Central memory CD4-positive, alpha-beta T cell (primary cell): ENCODE measurements around the gene PIGU.

Experiments used
- DNase-seq: peaks from one replicate; pipeline ENCODE4 v3.0.0; 2022

The PIGU gene

GRCh38 chr20:34549291-34549928, 127.5 kb downstream of the PIGU start:
- no peak for DNase-seq

DNA sequence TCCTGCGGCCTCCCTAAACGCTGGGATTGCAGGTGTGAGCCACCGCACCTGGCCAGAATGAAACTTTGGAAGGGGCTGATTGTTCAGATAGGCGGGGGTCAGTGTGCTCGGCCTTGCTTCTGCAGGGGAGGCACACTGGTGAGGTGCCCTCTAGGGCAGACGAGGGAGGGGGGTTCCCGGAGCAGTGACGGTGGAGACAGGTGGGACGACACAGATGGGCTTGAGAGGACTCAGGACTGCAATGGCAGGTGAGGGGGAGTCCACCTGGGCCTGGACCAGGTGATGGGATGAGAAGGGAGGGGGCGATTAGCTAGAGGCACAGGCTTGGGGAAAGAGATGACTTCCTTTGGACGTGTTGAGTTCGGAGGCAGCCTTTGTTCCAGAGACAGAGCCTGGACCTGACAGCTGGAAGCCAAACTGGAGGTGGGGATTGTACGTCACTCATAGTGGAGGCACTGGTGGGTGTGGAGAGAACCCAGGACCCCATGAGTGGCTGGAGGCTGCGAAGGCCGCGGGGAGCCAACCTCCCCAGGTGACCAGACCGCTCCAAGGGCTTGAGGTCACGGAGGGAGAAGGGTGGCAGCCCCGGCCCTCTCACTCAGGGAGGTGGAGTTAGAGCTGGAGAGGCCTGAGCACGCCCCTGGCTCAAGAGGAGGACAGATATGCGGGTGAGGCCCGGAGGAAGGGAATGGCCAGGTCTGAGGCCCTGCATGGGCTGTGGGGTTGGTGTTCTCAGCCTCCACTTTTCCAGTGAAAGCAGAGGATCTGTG, 128.9 kb downstream of the PIGU start:
- no peak for DNase-seq

- no peak for DNase-seq
Measured at GRCh38 chr20:34546751-34547181, 130.1 kb downstream of the PIGU start.

DNA sequence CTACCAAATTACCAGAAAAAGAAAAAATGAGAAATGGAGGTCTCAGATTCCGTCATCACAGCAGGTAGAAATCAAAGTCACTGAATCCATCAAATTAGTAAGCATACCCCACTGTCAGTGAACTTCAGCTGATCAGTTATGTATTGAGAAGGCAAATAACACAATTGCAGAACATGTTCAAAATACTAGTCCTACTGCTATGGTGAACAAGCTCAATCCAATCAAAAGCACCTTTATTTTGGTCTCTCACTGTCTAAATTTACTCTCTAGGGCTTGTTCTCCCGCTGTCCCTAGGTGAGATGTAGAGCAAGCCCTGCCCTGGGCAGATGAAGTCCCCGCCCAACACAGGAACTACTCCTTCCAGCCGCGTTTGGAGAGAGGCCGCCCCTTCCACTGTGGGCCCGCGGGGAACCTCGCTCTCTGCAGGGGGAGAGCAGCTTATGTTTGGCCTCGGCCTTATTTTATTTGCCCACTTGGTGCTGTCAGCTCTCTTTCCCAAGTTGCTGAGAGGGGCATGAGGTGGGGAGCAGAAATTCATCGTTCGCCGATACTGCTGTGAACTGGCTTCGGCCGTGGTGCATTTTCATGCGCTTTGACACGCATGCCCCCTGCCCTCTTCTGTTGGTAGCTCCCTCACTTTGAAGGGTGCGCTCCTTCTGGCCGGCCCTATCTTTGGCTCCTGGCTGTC, 132.6 kb downstream of the PIGU start:
- DNase-seq: no peak

DNA sequence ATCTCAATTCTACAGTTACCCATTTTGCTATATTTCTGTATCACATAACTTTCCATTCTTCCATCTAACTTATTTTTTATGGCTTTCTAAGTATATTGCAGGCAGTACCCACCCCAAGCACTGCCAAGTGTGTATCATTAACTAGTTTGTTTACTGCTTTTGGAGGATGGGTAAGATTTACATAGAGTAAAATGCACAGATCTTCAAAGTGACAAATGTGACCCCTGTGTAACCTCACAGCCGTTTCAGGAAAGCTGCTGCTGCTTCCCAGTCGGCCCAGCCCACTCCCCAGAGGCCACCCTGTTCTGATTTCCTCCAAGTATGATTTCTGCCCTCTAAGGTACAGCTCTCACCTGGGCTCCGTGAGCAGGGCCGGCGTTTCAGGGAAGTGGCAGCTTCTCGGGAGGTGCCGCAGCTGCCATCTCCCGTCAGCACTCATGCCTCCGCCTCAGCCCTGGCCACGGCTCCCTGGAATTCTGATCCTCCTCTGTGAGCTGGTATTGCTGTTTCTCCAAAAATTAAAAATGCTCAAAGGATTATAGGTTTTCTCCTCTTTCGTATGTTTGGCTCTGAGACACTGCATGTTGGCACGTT, 133.3 kb downstream of the PIGU start:
- no peak for DNase-seq

- no peak for DNase-seq
Measured at GRCh38 chr20:34542439-34542838, 134.5 kb downstream of the PIGU start.

GRCh38 chr20:34541917-34542316, 135.0 kb downstream of the PIGU start:
- no peak for DNase-seq

DNA sequence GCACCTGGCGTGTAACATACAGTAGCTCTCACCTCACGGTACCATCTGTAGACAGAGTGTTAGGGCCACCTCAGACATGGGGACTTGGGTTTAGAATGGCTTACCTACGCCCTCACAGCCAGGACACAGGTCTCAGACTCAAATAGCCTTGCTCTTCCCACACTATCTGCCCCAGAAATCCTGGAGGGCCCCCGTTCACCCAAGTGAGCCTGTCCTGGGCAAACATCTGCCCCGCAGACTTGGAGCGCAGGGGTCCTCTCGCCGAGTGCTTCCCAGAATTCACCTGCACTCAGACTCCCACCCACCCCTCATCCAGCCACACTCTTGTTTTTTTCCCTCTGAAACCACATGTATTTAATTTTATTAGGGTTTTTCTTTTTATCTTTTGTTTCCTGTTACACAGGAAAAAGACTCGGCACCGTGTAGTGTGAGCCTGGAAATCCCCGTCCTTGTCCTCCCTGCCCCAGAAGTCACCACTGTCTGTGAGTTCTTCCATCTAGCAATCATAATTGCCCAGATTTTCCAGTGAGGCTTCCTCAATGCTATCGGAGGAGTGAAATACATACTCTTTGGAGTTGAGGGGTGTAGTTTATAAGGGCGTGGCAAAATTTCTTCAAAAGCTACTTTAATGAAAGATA, 135.5 kb downstream of the PIGU start:
- DNase-seq: peak; percentile 51

GRCh38 chr20:34540596-34541263, 136.2 kb downstream of the PIGU start:
- no peak for DNase-seq

GRCh38 chr20:34539756-34540155, 137.1 kb downstream of the PIGU start:
- no peak for DNase-seq

DNA sequence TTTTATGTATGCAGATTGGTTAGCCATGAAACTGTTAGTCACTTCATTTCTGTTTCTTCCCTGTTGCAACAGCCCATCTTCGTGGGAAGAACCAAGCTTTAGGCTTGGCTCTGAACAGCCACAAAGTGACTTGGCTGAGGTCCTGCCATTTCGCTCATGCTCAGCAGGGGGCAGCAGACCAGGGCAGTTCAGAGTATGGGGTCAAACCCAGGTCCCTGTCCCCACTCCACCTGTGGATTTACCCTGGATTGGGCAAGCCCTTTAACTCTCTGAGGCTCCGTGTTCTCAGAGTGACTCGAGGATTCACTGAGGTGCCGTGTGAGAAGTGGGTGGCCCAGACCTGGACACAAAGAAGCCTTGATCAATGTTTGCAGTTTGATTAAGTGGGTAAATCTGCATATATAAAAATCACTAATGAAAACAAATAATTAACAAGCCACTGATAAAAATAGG, 138.2 kb downstream of the PIGU start:
- DNase-seq: peak; percentile 23

DNA sequence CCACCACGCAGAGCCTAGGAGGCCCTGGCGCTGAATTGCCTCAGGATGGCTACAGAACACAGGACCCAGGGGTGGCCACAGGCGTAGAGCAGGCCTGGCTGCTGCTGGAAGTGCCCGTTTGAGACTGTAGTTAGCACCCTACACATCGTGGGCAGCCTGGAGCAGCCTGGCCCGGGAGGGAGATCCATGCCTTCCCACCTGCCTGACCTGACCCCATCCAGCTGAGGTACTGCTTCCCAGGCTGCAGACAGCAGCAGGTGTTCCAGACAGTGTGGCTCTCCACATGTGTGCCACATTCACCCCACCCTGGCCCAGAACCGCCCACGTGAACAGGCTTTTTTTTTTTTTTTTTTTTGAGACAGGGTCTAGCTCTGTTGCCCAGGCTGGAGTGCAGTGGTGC, 139.2 kb downstream of the PIGU start:
- DNase-seq: no peak

- DNase-seq: peak; percentile 31
Measured at GRCh38 chr20:34536798-34537394, 140.0 kb downstream of the PIGU start.

- DNase-seq: no peak
Measured at GRCh38 chr20:34535857-34536256, 141.0 kb downstream of the PIGU start.

DNA sequence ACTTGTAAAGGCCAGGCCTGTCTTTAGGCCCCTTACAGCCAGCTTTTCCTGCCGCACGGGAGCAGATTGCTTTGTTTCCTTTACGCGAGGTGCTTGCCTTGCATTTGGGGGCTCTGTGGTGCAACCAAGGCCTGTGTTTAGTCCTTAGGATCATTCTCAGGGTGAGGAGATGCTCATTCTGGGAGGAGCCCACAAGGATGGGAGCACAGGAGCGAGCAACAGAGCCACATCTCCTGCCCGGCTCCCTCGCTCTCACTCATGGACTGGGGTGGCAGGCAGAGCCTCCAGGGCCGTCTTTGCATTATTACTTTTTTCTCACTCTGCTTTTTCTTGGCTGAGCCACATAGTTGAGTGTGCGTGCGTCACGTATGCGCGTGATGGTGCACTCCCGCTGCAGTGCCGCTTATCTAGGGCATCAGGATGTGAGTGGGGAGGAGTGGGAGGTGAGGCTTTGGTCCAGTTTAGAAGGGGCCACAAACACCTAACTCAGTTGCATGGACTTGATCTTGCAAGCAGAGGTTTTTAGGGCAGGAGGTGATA, 141.5 kb downstream of the PIGU start:
- no peak for DNase-seq

DNA sequence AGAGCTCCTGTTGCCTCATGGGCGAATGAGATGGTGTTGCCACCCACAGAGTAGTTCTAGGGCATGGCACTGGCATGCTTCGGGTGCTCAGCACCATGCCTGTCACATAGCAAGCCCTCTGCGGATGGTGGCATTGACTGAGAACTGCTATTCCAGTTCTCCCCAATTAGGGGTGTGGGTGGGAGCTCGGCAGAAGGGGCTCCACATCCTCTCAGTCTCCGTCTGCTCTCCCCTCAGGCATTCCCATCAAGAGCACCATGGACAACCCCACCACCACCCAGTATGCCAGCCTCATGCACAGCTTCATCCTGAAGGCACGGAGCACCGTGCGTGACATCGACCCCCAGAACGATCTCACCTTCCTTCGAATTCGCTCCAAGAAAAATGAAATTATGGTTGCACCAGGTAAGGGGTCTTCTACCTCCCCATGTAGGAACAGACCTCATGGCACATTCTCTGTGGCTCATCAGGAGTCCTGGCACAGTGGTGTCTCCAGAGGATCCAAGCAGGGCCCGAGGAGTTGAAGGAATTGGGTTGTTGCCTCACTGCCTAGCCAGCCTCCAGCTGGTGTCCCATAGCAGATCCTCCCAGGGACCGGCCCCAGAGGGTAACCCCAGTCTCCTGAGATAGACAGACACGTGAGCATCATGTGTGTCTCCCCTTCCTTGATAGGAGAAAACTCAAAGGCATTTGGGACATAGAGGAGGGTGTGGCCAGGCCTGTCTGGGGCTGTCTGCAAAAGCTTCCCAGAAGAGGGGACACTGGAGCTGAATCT, 142.3 kb downstream of the PIGU start:
- DNase-seq: no peak

DNA sequence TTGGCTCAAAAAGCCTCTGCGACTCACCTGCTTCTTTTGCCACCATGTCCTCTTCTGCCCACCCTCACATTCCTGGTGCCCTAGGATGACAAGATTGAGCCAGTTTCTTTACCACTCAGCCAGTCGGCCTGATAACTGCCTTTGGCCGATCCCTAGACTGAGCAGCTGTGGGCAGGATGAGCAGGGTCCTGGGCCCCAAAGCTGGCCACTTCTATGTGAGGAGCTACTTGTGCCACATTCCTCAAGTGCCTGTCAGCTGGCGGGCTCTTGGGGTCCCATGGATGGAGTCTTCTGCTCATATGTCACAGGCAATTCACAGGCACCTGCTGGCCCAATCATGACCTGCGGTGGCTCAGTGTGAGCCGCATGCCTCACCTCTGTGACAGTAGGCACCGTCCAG, 144.1 kb downstream of the PIGU start:
- no peak for DNase-seq

DNA sequence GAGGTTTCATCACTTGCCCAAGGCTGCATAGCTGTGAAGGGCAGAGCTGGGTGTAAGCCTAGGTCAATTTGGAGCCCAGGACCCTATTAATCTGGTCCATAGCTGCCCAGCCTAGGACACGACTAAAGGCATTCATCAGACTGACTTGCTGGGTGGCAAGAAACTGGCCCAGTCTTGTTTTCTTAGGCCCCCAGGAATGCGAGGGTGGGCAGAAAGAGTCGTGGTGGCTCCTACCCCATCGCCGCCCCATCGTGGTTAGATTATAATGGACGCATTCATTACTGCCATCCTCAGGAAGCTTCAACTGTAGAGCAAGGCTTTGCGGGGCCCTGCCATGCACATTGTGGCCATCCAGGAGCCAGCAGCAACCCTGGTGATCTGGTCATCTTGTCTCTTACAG, 144.6 kb downstream of the PIGU start:
- DNase-seq: no peak

DNA sequence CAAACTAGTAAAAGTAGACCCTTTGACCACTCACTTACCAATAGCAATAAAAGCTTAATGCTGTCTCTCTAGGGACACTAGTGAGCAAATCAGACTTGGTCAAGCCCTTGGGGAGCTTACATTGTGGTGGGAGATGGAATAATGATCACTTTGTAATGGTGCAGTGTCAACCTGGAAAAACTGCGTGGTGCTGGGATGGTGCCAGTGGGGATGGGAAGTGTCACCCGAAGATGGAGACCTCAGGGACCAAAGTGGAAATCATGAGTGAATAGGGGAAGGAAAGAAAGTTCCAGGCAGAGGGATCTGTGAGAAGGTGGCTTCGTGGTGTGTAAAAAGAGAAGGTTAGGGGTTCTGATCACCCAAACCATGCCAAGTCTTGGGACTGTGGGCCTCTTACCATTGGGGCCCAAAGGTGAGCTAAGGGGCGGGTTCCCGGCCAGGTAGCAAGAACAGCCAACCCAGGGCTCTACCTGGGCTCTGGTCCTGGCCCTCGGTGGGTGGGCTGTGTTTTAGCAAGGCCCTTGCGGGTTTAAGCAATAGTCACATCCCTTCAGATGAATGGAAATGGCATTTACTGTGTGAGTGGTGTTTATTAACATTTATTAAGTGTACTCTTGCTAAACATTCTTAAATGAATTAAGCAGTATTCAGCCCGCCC, 145.2 kb downstream of the PIGU start:
- DNase-seq: no peak

- no peak for DNase-seq
Measured at GRCh38 chr20:34530342-34530741, 146.6 kb downstream of the PIGU start.
